Lower leg skin (tissue), 3 donors: ENCODE results near the gene ZFP37.

Experiments
- POLR2A ChIP-seq, 2 donors: fragments of 450-650 bp; IDR thresholded peaks; one replicate each; pipeline ENCODE4 v1.6.1; 2016 to 2017; ENCODE audit warnings: antibody characterized with exemption in 2 of 2, mild to moderate bottlenecking in 1 of 2, moderate library complexity in 1 of 2
- TF ChIP-seq, protein P1 (sequence below), 3 donors: fragments of 450-650 bp; IDR thresholded peaks; one replicate each; pipeline ENCODE4 v1.5.1; 2016; ENCODE audit warnings: antibody characterized with exemption in 3 of 3, mild to moderate bottlenecking in 3 of 3, moderate library complexity in 2 of 3

DNA sequence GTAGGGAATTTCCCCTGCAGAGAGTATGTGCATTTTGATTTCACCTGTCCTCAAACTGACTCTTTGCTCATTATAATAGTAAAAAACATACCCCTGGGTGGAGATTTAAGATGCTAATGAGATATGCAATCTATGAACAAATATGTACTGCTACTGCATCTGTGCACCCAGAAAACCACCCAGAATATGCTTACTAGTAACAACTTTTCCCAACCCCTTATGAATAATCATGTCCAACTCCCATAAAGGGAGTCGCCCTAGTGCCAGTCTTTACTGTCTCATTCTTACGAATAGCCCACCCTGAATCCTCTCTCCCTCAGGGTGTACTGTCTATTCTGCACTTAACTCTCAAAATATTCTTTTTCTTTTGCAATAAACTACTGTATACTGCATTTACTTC, 39.0 kb upstream of the ZFP37 start:
- TF ChIP-seq, protein P1, sequence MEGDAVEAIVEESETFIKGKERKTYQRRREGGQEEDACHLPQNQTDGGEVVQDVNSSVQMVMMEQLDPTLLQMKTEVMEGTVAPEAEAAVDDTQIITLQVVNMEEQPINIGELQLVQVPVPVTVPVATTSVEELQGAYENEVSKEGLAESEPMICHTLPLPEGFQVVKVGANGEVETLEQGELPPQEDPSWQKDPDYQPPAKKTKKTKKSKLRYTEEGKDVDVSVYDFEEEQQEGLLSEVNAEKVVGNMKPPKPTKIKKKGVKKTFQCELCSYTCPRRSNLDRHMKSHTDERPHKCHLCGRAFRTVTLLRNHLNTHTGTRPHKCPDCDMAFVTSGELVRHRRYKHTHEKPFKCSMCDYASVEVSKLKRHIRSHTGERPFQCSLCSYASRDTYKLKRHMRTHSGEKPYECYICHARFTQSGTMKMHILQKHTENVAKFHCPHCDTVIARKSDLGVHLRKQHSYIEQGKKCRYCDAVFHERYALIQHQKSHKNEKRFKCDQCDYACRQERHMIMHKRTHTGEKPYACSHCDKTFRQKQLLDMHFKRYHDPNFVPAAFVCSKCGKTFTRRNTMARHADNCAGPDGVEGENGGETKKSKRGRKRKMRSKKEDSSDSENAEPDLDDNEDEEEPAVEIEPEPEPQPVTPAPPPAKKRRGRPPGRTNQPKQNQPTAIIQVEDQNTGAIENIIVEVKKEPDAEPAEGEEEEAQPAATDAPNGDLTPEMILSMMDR (IDR thresholded peaks at IDR 0.05): no peak
- no peak for TF ChIP-seq POLR2A (IDR thresholded peaks at IDR 0.05)
